Measurements from ENCODE around the gene SLC4A3. TPM values are rescaled to one million over a fixed set of nuclear protein-coding genes. Genes with fewer than 3 reads are reported as not detected.

SLC4A3 gene
- total RNA-seq, 4 donors from 2014 or later = 2.3 to 29.4 (median 3.5) TPM

DNA sequence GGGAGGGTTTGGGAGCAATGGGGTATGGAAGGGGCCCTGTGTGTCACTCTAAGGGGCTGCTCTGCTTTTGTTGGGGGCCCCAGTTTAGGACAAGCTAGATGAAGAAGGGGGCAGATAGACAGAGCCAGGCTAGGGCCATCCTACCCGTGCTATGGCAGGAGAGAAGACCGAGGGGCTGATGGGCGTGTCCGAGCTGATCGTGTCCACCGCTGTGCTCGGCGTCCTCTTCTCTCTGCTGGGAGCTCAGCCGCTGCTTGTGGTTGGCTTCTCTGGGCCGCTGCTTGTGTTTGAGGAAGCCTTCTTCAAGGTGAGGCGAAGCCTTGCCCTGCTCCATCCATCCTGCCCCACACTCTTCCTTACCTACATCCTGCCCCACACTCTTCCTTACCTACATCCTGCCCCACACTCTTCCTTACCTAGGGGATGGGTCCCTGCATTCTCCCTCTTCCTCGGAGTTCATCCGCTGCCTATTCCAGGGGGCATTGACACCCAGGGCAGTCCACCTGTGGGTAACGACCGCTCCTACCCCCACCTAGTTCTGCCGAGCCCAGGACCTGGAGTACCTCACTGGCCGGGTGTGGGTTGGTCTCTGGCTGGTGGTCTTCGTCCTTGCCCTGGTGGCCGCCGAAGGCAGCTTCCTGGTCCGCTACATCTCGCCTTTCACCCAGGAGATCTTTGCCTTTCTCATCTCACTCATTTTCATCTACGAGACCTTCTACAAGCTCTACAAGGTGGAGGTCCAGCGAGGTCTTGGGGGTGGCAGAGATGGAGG is 8.9 kb downstream of the SLC4A3 start:
- Histone ChIP-seq H3K36me3 (no peaks in the 10 kb centered on the region), H3K4me1 (no peaks in the 10 kb centered on the region), H3K4me3 (no peak overlapping the region), H3K27me3 (no peaks in the 10 kb centered on the region), H3K9me3 (no peaks in the 10 kb centered on the region), H3K27ac (no peak overlapping the region)
- TF ChIP-seq, protein P1, sequence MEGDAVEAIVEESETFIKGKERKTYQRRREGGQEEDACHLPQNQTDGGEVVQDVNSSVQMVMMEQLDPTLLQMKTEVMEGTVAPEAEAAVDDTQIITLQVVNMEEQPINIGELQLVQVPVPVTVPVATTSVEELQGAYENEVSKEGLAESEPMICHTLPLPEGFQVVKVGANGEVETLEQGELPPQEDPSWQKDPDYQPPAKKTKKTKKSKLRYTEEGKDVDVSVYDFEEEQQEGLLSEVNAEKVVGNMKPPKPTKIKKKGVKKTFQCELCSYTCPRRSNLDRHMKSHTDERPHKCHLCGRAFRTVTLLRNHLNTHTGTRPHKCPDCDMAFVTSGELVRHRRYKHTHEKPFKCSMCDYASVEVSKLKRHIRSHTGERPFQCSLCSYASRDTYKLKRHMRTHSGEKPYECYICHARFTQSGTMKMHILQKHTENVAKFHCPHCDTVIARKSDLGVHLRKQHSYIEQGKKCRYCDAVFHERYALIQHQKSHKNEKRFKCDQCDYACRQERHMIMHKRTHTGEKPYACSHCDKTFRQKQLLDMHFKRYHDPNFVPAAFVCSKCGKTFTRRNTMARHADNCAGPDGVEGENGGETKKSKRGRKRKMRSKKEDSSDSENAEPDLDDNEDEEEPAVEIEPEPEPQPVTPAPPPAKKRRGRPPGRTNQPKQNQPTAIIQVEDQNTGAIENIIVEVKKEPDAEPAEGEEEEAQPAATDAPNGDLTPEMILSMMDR (IDR thresholded peaks at IDR 0.05) = no peak
- no peak for TF ChIP-seq POLR2A (IDR thresholded peaks at IDR 0.05)
- DNase-seq = no peak
- intact Hi-C loops (cut with DNase I; ENCODE audit: low total_unique reads) = loop anchor here (10.0 kb wide), 1 partner anchor 72 kb away; no protein-coding TSS in a partner anchor

DNA sequence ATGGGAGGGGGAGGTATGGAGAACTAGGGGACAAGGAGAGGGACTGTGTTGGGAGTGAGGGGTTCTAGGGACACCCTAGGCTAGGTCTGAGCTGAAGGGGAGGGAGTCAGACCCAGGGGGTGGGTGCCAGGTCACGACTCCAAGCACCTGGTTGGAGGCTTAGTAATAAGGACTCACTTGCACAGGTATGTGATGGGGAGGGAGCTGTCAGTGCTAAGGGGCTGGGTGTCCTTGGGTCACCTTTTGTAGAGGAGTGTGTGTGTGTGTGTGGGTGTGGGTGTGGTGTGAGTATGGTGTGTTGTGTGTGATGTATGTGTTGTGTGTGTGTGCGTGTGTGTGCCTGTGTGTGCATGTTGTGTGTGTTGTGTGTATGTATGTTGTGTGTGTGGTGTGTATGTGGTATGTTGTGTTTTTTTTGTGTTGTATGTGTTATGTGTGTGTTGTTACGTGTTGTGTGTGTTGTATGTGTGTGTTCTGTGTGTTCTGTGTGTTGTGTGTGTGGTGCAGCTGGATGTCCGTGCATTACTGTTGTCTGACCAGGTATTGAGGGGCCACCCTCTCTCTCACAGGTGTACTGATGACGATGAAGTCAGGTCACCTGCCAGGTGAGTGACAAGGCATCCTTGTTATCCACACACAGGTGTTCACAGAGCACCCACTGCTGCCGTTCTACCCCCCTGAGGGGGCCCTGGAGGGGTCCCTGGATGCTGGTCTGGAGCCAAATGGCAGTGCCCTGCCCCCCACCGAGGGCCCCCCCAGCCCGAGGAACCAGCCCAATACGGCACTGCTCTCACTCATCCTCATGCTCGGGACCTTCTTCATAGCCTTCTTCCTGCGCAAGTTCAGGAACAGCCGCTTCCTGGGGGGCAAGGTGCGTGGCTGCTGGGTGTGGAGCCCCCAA is 9.8 kb downstream of the SLC4A3 start:
- intact Hi-C loops (cut with DNase I; ENCODE audit: low total_unique reads) = loop anchor here (10.0 kb wide), 1 partner anchor 72 kb away; no protein-coding TSS in a partner anchor
- H3K27me3 ChIP-seq = no peaks in the 10 kb centered on the region
- H3K4me1 ChIP-seq = no peaks in the 10 kb centered on the region
- no peak overlapping the region for H3K4me3 ChIP-seq
- no peaks in the 10 kb centered on the region for H3K36me3 ChIP-seq
- no peaks in the 10 kb centered on the region for H3K9me3 ChIP-seq
- no peak for DNase-seq
- no peak overlapping the region for H3K27ac ChIP-seq
- TF ChIP-seq, protein P1 (IDR thresholded peaks at IDR 0.05) = no peak
- TF ChIP-seq POLR2A (IDR thresholded peaks at IDR 0.05) = no peak

DNA sequence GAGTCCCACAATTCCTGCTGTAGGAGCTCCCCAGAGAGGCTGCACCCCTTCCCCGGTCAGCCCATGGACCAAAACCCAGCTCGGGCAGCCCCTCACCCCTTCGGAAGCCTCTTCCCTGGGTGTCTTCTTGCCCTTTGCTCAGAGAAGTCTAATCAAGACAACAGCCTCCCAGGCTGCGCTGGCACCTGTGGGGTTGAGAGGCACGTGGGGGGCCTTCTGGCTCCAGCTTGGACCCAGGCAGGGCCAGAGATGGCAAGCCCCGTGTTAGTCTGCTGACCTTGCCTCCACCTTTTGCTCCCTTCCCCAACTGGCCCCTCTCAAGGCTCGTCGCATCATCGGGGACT is 10.4 kb downstream of the SLC4A3 start:
- intact Hi-C loops (cut with DNase I; ENCODE audit: low total_unique reads) = loop anchor here (10.0 kb wide), 1 partner anchor 73 kb away; no protein-coding TSS in a partner anchor
- H3K27ac ChIP-seq = no peak overlapping the region
- no peaks in the 10 kb centered on the region for H3K27me3 ChIP-seq
- no peaks in the 10 kb centered on the region for H3K9me3 ChIP-seq
- H3K4me3 ChIP-seq = no peak overlapping the region
- TF ChIP-seq POLR2A (IDR thresholded peaks at IDR 0.05) = no peak
- TF ChIP-seq, protein P1 (IDR thresholded peaks at IDR 0.05) = no peak
- H3K4me1 ChIP-seq = no peaks in the 10 kb centered on the region
- no peak for DNase-seq
- H3K36me3 ChIP-seq = no peaks in the 10 kb centered on the region

DNA sequence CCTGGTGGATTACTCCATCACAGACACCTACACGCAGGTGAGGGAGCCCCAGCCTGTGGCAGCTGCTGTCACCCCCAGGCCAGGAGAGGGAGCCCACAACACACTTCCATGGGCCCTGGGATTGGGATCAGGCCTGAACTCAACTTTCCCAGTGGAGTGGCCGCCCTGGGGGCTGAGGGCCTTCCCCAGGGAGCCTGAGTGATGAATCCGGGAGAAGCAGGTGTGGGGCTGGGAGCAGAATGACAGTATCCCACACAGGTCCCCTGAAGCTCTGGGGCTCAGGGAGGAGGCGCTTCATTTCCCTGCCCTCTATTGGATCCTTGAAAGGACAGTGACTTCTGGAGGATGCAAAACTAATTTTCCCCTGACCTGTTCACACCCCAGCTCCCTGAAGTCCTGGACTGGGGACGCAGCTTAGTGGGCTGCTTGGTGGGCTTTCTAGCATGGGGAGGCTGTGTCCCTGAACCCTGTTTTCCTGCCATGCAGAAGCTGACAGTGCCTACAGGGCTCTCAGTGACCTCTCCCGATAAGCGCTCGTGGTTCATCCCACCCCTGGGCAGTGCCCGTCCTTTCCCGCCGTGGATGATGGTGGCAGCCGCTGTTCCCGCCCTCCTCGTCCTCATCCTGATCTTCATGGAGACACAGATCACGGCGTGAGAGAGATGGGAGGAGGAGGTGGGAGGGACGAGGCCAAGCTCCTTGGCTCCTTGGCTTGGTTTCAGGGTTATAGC is 11.0 kb downstream of the SLC4A3 start:
- no peak overlapping the region for H3K27ac ChIP-seq
- no peaks in the 10 kb centered on the region for H3K27me3 ChIP-seq
- intact Hi-C loops (cut with DNase I; ENCODE audit: low total_unique reads) = loop anchor here (10.0 kb wide), 1 partner anchor 74 kb away; no protein-coding TSS in a partner anchor
- H3K36me3 ChIP-seq = no peaks in the 10 kb centered on the region
- peak in 1 of 2 donors; percentile 15 for DNase-seq
- H3K4me1 ChIP-seq = no peaks in the 10 kb centered on the region
- no peak overlapping the region for H3K4me3 ChIP-seq
- no peaks in the 10 kb centered on the region for H3K9me3 ChIP-seq
- TF ChIP-seq, protein P1 (IDR thresholded peaks at IDR 0.05) = no peak
- TF ChIP-seq POLR2A (IDR thresholded peaks at IDR 0.05) = no peak

Data from uterus (tissue), 4 donors.